Hepatocyte (in vitro differentiated cells): ENCODE measurements around the gene C8A.

ENCODE experiments used
- EZH2 ChIP-seq: fragments of 200-600 bp; sonication (generic); IDR thresholded peaks from 2 replicates; pipeline ENCODE4 v1.6.1; 2016; ENCODE audit warnings: antibody characterized with exemption, mild to moderate bottlenecking, borderline replicate concordance
- EZH2phosphoT487 ChIP-seq: fragments of 200-600 bp; sonication (generic); IDR thresholded peaks from one replicate; pipeline ENCODE4 v1.6.1; 2018; ENCODE audit warnings: antibody characterized with exemption, mild to moderate bottlenecking, low read depth, moderate library complexity; ENCODE audit not compliant: unreplicated experiment, severe bottlenecking
- TF ChIP-seq, protein P1 (sequence below): fragments of 200-600 bp; sonication (generic); IDR thresholded peaks from 2 replicates; pipeline ENCODE4 v1.5.1; 2016; ENCODE audit warnings: antibody characterized with exemption, mild to moderate bottlenecking; ENCODE audit not compliant: poor library complexity

DNA sequence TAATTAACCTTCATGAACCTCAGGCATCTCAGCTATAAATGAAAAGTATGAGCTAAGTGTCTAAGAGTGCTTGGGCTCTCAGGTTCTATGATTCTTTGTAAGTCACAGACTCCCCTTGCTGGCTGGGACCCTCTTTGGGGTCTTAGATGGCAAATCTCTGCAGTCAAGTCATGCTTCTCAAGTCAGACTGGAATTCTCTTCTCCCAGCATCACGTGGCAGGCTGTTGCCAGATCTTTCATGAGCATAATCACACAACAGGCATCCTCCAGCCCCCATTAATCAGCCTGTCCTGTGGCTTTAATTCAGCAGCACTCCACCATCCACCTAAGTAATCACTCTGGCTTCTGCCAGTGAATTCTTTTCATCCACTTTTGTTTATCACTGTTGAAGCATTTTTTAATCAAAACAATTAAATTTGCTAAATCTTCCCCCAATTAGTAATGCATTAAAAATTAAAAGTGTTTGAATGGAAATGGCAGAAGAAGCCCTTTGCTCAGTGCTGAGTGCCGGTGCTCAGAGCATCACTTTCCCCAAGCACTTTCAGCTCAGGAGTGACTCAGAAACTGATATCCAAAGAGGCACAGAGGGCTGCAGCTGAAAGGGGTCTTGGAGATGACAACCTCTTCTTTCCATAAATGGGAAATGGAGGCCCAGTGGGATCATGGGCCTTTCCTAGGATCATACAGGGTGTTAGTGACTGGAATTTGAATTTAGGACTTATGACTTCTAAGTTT is 50.2 kb downstream of the C8A start:
- TF ChIP-seq, protein P1, sequence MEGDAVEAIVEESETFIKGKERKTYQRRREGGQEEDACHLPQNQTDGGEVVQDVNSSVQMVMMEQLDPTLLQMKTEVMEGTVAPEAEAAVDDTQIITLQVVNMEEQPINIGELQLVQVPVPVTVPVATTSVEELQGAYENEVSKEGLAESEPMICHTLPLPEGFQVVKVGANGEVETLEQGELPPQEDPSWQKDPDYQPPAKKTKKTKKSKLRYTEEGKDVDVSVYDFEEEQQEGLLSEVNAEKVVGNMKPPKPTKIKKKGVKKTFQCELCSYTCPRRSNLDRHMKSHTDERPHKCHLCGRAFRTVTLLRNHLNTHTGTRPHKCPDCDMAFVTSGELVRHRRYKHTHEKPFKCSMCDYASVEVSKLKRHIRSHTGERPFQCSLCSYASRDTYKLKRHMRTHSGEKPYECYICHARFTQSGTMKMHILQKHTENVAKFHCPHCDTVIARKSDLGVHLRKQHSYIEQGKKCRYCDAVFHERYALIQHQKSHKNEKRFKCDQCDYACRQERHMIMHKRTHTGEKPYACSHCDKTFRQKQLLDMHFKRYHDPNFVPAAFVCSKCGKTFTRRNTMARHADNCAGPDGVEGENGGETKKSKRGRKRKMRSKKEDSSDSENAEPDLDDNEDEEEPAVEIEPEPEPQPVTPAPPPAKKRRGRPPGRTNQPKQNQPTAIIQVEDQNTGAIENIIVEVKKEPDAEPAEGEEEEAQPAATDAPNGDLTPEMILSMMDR, result no peak
- TF ChIP-seq EZH2 (no peak), EZH2phosphoT487 (no peak)
